Hepatocyte (in vitro differentiated cells): Measurements from ENCODE around the gene CHRNB4. TPM values are rescaled to one million over a fixed set of nuclear protein-coding genes. Genes with fewer than 3 reads are reported as not detected.

Source experiments
- DNase-seq: peaks from one replicate; pipeline ENCODE4 v3.0.0-alpha.2; 2016; ENCODE audit warnings: low spot score
- H2AFZ ChIP-seq: fragments of 200-600 bp; sonication (generic); 2 replicates; pipeline ENCODE4 v1.6.0; 2016; ENCODE audit warnings: antibody characterized with exemption, mild to moderate bottlenecking
- H3K27ac ChIP-seq: fragments of 200-600 bp; sonication (generic); 2 replicates; pipeline ENCODE4 v1.5.1; 2016; ENCODE audit warnings: mild to moderate bottlenecking
- H3K27me3 ChIP-seq: fragments of 200-600 bp; sonication (generic); 2 replicates; pipeline ENCODE4 v1.6.1; 2016
- H3K36me3 ChIP-seq: fragments of 200-600 bp; sonication (generic); replicated peaks from 2 replicates; pipeline ENCODE4 v1.5.1; 2016; ENCODE audit warnings: low read depth; ENCODE audit not compliant: insufficient read depth
- H3K4me1 ChIP-seq: fragments of 200-600 bp; sonication (generic); 2 replicates; pipeline ENCODE4 v1.5.1; 2016; ENCODE audit warnings: mild to moderate bottlenecking, moderate library complexity; ENCODE audit not compliant: insufficient read depth
- H3K4me2 ChIP-seq: fragments of 200-600 bp; sonication (generic); 2 replicates; pipeline ENCODE4 v1.6.0; 2016
- H3K4me3 ChIP-seq: fragments of 200-600 bp; sonication (generic); 2 replicates; pipeline ENCODE4 v1.5.1; 2016; ENCODE audit warnings: mild to moderate bottlenecking
- H3K79me2 ChIP-seq: fragments of 200-600 bp; sonication (generic); 2 replicates; pipeline ENCODE4 v1.6.0; 2017; ENCODE audit warnings: mild to moderate bottlenecking
- H3K9me2 ChIP-seq: fragments of 200-600 bp; sonication (generic); replicated peaks from 2 replicates; pipeline ENCODE4 v1.6.0; 2017; ENCODE audit warnings: mild to moderate bottlenecking; ENCODE audit not compliant: insufficient read depth
- H3K9me3 ChIP-seq: fragments of 200-600 bp; sonication (generic); 2 replicates; pipeline ENCODE4 v1.5.1; 2016; ENCODE audit warnings: low read depth, mild to moderate bottlenecking
- H4K20me1 ChIP-seq: fragments of 200-600 bp; sonication (generic); 2 replicates; pipeline ENCODE4 v1.6.0; 2016; ENCODE audit warnings: mild to moderate bottlenecking; ENCODE audit not compliant: insufficient read depth, poor library complexity, severe bottlenecking
- CTCF ChIP-seq: fragments of 200-600 bp; sonication (generic); IDR thresholded peaks from 2 replicates; pipeline ENCODE4 v1.5.1; 2016; ENCODE audit warnings: antibody characterized with exemption, mild to moderate bottlenecking; ENCODE audit not compliant: poor library complexity
- EZH2 ChIP-seq: fragments of 200-600 bp; sonication (generic); IDR thresholded peaks from 2 replicates; pipeline ENCODE4 v1.6.1; 2016; ENCODE audit warnings: antibody characterized with exemption, mild to moderate bottlenecking, borderline replicate concordance
- EZH2phosphoT487 ChIP-seq: fragments of 200-600 bp; sonication (generic); IDR thresholded peaks from one replicate; pipeline ENCODE4 v1.6.1; 2018; ENCODE audit warnings: antibody characterized with exemption, mild to moderate bottlenecking, low read depth, moderate library complexity; ENCODE audit not compliant: unreplicated experiment, severe bottlenecking
- WGBS: methylation state at CpG from one replicate; pipeline ENCODE4 v1.1.6; 2016; ENCODE audit warnings: low lambda C conversion rate; ENCODE audit errors: missing lambda C conversion rate; 5-methylcytosine and 5-hydroxymethylcytosine counted together
- polyA plus RNA-seq: library from polyadenylated mRNA; unstranded; fragments of >200 nt; fragmentation: Nextera tagmentation; extraction: Ambion mirVana; gene quantifications from 2 replicates; pipeline ENCODE4 v1.2.1, GENCODE V29; 2016
- total RNA-seq: library from RNA; depleted of rRNA; stranded (reverse); fragments of >200 nt; gene quantifications from 2 replicates; pipeline ENCODE4 v1.2.3, GENCODE V29; 2014

Gene CHRNB4
- total and polyA plus RNA-seq, 2 experiments from 2014 or later = 0.48 TPM; not detected in 1

- no peak for DNase-seq
- 83% methylated on average over 9 of the region's 9 CpGs for WGBS
- Histone ChIP-seq H2AFZ (no peak overlapping the region), H3K9me2 (no peaks in the 10 kb centered on the region), H3K4me1 (no peaks in the 10 kb centered on the region), H3K79me2 (no peaks in the 10 kb centered on the region), H3K27ac (no peak overlapping the region), H3K4me2 (no peak overlapping the region), H3K9me3 (no peaks in the 10 kb centered on the region), H3K36me3 (no peaks in the 10 kb centered on the region), H3K27me3 (no peaks in the 10 kb centered on the region), H4K20me1 (no peaks in the 10 kb centered on the region), H3K4me3 (no peak overlapping the region)
- TF ChIP-seq EZH2phosphoT487 (no peak), CTCF (no peak), EZH2 (no peak)
These were observed 31.4 kb upstream of the CHRNB4 start for GRCh38 chr15:78672285-78673014.

GRCh38 chr15:78671626-78672211, 30.7 kb upstream of the CHRNB4 start:
- Histone ChIP-seq H3K4me3 (no peak overlapping the region), H3K9me3 (no peaks in the 10 kb centered on the region), H3K4me1 (no peaks in the 10 kb centered on the region), H3K36me3 (no peaks in the 10 kb centered on the region), H3K79me2 (no peaks in the 10 kb centered on the region), H3K9me2 (no peaks in the 10 kb centered on the region), H4K20me1 (no peaks in the 10 kb centered on the region), H3K4me2 (no peak overlapping the region), H3K27ac (no peak overlapping the region), H3K27me3 (no peaks in the 10 kb centered on the region), H2AFZ (no peak overlapping the region)
- DNase-seq = no peak
- TF ChIP-seq EZH2phosphoT487 (no peak), EZH2 (no peak), CTCF (no peak)
- WGBS = 53% methylated on average over 6 of the region's 6 CpGs

GRCh38 chr15:78668987-78669386, 28.0 kb upstream of the CHRNB4 start:
- no peak overlapping the region for H3K4me2 ChIP-seq
- TF ChIP-seq EZH2phosphoT487 (no peak), EZH2 (no peak), CTCF (no peak)
- no peak overlapping the region for H2AFZ ChIP-seq
- H3K9me2 ChIP-seq = no peaks in the 10 kb centered on the region
- no peak overlapping the region for H3K4me3 ChIP-seq
- no peaks in the 10 kb centered on the region for H3K4me1 ChIP-seq
- no peaks in the 10 kb centered on the region for H3K27me3 ChIP-seq
- WGBS = 66% methylated on average over 2 of the region's 2 CpGs
- no peak for DNase-seq
- no peaks in the 10 kb centered on the region for H4K20me1 ChIP-seq
- no peaks in the 10 kb centered on the region for H3K79me2 ChIP-seq
- H3K9me3 ChIP-seq = no peaks in the 10 kb centered on the region
- no peaks in the 10 kb centered on the region for H3K36me3 ChIP-seq
- H3K27ac ChIP-seq = no peak overlapping the region
